ENCODE data around the gene RAB31.
"Not testable (repeated sequence)": the region's sequence is repeated elsewhere in the genome, so short reads cannot be mapped to it uniquely, and the experiment has no call there.

The RAB31 gene, protein sequence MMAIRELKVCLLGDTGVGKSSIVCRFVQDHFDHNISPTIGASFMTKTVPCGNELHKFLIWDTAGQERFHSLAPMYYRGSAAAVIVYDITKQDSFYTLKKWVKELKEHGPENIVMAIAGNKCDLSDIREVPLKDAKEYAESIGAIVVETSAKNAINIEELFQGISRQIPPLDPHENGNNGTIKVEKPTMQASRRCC

DNA sequence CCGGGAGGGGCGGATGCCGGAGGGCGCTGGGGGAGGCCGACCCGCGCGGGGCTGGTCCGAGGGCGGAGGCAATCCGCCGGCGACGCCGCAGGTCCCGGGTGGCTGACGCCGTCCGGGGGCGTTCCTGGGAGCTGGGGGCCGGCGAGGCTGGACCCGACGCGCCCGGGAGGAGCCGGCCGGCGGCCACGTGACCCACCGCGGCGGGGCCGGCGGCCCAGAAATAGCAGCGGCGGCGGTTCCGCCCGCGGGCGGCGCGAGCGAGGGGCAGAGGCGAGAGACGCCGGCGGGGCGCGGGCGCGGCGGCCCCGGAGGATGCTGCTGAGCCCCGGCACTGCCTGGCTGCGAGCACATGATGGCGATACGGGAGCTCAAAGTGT is at the start of gene RAB31:
RAB31 (plus strand) TSS at position 245 of the 377 bp plus-strand sequence; CDS start at position 350, 105 bp downstream.
- no peak for DNase-seq

DNA sequence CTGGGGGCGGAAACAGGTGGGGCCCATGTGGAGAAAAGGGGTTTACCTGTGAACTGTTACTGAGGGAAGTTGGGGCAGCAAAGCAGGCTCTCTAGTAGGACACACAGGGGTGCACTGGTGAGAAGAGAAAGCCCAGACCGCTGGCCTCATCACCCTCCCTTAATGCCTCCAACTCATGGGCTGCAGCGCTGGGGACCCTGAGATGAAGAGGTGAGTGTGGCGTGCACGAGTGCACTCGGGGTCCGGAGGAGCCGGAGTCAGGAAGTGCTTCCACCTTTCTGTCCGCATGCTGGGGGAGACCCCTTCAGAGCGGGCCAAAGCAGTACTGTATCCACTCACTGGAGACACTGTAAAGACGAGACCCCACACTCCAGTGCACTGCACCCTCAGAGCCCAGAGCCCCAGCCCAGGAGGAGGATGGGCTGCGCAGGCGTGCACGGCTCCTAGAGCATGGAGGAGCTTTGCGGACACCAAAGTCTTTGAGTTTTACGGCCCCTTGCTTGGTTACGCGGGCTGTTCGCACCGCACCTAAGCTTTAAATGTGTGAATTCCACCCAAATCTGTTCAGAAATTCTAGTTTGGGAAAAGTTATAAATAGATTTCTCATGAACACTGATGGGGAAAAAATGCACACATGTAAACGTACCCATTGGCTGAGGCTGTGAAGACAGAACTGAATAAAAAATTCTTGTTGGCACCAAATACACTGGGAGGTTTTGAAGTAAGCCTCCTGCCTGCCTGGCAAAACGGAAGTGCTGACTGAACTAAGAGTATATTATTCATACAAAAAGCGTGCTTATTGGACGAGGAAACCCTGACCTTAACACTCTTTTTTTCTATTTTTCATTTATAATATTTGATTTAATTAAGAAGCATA is 48.4 kb upstream of the RAB31 start:
- DNase-seq, result no peak

DNA sequence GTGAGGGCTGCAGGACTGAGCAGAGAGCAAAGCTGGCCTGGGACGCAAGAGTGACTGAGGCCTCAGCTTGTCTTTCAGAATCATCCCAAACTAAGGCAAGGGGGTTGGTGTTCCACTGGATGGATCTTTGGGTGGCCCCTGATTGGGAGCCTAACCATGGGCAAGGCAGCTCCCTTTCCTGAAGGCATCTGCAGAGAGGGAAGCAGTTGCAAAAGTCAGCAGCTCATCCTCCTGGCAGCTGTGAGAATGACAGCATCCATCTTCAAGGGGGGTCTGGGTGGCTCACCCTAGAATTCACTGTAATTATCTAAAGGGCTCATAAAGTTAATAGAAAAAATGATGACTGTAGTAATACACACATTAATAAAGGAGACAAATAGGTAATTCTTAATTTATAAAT is 46.5 kb upstream of the RAB31 start:
- DNase-seq, result peak; percentile 3

DNA sequence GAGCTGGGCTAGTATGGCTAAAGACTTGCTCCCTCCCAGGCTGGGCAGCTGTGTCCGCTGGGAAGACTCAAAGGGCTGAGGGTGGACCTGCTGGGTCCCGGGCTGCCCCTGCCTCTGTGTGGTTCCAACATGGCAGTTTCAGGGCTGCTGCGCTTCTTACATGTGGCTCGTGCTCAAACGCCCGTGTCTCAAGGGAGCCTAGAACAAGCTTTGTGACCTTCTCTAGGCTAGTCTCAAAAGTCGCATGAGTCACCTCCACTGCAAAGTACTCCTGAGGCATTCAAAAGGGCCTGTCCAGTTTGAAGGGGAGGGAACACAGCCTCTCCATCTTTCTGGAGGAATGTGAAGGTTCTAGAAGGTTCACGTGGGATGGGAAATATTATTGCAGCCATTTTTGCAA is 44.7 kb upstream of the RAB31 start:
- DNase-seq, result no peak

DNA sequence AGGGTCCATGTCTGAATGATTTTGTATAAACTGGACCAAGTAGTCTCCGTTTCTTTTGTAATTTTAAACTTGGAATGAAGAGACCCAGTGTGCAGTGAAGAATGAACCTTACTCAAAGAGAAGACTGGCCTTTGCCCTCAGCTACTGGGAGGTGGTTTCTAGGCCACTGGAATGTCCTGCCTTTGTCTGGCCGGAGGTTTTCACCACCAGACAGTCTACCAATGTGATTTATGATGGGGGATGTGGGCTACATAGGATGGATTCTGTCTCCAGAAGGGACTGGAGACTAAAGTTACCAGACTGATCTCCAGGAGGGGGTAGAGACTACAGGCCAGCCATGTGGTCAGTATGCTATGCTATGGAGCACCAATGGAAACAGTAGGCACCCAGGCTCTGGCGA is 42.8 kb upstream of the RAB31 start:
- DNase-seq, result no peak

DNA sequence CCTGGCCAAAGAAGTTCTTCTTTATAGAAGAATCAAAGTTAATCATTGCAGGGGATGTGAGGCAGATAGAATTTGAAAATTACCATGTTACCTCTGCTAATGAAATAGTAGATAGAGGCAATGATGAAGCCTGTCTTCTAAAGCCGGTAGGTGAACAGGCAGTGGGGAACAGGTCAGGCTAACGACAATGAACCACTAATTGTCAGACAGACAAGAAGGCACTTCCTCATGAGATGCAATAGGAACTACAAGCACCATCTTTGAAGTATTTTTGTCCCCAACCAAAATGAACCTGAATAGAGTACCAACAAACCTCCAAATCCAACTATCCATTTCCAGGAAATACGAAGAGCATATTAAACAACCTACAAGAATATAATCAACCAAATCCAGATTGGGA is 41.6 kb upstream of the RAB31 start:
- DNase-seq, result no peak

DNA sequence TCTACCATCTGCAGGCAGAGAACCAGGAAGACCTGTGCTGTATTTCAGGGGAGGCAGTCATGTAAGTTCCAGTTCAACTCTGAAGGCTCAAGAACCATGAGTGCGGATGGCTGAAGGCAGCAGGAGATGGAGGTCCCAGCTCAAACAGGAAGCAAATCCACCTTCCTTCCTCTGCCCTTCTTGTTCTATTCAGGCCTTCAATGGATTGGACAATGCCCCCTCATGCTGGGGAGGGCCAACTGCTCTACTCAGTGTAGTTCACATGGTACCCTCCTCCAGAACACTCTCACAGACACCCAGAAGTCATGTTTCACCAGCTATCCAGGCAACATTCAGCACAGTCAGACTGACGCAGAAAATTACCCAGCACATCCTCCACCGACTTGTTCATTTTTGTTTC is 39.1 kb upstream of the RAB31 start:
- DNase-seq, result no peak

DNA sequence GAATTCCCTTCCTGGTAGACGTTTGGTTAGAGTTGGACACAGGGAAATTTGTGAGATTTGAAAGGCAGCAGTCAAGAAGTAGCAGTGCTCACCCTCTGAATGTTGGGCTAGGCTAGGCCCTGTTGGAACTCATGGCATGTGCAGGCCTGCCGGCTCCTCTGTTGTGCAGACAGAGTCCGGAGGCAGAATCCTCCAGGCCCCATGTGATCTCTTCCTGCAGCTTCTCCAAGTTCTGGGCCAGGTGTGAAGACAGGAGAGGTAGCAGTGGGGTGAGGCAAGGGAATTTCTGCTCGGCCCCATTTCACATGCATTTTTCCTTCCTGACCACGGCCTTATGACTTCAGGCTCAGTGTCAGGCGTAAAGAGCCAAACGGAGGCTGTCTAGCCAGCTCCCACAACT is 36.9 kb upstream of the RAB31 start:
- DNase-seq, result no peak

DNA sequence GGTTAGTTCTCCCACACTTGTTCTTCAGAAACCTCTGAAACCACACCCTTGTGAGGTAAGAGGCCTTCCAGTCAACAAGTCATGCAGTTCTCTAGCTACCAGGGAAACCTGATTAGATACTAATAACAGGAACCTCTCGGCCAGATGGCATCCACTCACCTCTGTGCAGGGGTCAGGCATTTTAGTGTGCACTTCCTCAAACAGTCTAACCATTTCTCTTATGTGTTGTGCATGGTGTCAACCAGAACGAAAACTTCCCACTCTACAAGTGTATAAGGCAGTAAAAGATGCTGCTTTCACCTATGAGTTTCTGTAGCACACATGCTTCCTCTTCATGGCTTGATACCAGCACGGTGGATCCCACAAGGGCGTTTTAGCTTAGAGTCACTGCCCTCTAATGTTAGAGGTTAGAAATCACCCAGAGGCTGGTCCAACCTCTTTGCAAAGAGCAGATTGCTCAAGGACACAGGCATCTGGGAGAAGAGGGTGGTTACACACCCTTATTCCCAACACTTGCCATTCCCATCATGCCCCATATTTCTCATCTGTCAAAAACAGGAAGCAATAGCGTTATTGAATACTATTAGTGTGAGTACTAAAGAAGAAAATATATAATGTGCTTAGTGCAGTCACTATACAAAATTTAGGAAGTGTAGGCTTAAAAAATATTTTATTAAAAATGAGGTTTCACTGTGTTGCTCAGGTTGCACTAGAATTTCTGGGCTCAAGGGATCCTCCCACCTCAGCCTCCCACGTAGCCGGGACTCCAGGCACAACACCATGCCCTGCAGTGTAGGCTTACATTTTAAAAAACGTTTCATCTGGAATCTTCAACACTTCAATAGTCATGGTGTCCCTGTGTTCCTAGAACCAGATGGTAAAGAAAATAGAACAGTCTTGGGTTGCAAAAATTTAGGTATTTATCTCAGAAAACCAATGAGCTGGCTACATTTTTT is 34.5 kb upstream of the RAB31 start:
- DNase-seq, result peak; percentile 52

DNA sequence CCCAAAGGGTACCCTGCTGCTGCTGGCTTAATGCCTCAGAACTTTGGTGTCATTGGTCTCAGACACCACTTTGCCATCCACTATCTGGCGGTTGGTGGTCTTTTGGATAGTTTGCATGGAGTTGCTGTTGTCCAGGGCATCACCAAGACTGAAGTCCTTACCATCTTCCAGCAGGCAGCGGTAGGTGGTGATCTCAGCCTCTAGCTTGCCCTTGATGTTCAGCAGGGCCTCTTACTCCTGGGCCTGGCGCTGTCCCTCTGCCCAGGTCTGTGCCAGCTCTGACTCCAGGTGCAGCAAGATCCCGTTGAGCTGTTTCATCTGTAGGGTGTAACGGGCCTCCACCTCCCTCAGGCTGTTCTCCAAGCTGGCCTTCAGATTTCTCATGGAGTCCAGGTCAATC is 29.9 kb upstream of the RAB31 start:
- DNase-seq, result not testable (repeated sequence)

DNA sequence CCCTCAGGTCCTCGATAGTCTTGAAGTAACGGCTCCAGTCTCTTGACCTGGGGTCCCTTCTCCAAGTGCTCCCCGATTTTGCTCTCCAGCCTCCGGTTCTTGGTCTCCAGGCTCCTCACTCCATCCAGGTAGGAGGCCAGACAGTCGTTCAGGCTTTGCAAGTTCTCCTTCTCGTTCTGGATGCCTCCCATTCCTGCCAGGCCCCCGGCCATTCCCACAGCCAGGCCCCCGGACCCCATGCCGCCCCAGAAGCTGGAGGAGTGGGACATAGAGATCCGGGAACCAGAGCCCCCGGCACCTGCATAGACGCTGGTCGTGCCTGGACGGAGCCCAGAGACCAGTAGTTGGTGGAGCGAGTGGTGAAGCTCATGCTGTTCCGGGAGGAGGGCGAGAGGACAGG is 29.0 kb upstream of the RAB31 start:
- no peak for DNase-seq

DNA sequence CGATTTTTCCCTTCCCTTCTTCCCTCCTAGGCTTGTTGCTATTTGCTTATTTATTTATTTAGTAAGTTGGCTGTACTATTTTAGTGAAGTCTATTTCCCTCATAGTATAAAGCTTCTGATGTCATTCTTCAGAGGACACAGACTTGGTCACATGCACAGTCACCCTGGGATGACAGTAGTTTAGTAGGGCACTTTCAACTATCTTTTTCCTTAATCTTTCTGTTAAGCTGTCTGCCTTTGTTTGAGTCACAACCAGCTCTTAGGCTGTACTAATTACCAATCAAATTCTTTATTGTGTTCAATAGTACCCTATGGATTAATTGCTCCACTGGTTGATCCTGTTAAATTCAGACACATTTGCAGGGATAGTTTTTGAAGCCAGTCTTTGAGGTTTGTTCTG is 26.9 kb upstream of the RAB31 start:
- no peak for DNase-seq

DNA sequence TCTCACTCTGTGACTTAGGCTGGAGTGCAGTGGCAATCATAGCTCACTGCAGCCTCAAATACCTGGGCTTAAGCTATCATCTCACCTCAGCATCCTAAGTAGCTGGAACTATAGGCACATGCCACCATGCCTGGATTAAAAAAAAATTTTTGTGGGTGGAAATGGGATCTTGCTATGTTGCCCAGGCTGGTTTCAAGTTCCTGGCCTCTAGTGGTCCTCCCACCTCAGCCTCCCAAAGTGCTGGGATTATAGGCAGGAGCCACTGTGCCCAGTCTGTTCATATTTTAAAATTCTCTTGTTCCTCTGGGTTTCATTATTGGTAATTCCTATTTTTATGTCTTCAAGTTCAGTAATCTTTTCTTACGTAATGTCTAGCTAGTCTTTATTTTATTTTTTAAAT is 25.5 kb upstream of the RAB31 start:
- DNase-seq, result no peak

DNA sequence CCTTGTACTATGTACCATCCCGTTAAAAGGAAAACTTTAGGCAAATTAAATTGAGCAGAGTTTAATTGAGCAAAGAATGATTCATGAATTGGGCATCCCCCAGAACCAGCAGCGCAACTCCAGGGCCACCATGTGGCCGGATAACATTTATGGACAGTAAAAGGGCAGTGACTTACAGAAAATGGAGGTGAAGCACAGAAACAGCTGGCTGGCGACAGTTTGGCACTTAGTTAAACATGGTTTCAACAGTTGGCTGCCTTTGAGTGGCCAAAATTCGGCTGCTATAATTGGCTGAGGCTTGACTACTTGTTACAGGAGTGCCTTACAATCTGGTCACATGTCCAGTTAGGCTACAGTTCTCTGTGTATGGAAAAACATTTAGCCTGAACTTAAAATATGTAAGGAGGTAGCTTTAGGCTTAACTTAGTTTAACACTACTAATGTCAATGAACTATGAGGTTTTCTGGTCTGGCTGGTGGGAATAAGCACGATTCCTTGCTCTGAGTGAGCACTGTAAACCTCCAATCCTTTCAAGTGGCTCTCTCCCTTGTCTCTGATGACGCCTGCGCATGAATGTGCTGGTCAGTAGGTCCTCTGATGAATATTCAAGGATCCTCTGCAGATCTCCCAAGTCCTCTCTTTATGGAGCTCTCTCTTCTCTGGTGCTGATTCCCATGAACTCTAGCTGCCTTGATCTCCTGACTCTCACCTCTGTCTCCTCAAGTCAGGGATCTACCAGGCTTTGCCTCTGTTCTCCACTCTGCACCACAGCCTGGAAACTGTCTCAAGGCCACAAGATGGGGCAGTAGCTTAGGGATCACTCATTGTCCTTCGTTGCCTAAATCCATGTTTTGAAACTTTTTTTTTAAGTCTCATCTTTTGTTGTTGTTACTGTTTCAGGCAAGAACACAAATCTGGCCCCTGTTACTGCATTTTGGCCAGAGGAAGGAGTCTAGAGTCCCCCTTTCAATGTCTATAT is 24.4 kb upstream of the RAB31 start:
- no peak for DNase-seq

DNA sequence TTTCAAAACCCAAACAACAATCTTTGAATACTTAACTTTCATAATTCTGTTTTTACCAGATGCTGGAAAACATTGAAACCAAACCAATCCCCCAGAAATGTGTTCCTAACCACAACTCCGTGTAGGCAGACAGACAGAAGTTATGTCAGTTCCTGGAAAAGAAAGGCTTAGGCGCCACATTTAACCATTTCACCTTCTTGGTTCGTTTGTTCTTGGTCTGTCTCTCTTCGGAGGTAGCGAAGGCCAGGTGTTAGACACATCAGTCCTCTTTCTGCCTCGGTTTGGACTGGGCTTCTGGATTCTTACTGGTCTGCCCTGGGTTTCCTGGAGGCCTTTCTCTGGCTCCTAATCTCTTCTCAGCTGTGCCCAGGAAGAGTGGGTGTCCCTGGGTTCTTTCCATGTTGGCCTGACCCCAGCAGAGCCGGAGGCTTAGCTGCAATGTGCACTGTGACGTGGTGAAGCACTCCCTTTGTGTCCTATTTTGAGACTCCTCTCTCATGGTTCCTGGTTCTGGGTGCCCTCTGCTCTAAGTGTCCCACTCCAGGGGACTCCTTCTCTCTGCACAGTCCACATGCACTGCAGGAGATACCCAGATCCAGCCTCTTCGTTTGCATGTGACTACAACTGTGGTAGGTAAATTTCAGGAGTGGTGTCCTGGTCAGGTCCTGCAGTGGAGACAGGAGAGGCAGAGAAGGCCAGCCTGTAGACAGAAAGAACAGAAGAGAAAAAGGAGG is 23.1 kb upstream of the RAB31 start:
- DNase-seq, result no peak

DNA sequence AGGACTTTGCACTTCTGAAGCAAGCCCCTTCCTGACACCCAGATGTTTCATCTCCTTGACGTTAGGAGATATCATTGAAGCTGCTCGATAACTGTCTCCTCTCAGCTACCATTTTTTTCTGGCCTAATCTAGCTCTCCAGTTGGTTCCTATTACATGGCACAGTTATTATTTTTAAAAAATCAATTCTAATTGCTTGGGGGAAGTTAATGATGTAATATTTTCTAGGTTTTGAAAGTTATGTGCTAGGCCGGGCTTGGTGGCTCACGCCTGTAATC is 22.5 kb upstream of the RAB31 start:
- no peak for DNase-seq

DNA sequence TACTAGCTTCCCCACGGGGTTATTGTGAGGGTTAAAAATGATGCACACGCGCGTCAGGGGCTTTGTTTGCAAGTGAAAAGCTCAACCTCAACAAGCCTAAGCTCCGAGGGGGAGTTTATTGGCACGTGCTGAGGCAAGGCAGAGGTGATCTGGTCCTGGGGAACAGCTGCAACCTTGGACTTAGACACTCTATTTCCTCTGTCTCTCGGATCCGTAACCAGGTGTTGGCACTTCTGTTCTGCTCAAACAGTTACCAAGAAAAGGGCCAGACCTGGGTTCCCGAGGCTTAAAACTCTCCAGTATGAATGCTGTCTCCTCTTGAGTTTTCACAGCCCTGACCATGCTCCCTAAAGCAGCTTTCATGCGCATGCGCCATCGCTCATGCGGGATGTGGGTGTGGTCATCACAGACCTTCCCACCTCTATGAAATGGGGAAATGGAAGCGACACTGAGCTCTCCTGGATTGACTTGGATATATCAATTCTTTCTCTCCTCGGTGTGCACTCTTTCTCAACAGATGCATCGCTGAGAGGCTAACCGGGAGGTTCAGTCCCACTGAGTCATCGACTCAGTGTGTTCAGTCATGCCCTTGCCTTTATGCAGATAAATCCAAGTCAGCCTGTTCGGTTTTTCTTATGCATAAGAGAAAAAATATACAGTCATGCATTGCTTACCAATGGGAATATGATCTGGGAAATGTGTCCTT is 19.9 kb upstream of the RAB31 start:
- DNase-seq, result no peak

DNA sequence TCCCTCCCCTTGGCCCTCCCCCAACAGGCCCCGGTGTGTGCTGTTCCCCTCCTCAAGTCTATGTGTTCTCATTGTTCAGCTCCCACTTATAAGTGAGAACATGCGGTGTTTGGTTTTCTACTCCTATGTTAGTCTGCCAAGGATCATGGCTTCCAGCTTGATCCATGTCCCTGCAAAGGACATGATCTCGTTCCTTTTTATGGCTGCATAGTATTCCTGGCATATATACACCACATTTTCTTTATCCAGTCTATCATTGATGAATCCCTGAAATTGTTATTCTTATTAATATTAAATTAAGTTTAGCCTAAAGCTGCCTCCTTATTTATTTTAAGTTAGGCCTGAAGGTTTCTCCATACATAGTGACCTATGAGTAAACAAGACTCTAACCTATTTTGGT is 18.8 kb upstream of the RAB31 start:
- no peak for DNase-seq

DNA sequence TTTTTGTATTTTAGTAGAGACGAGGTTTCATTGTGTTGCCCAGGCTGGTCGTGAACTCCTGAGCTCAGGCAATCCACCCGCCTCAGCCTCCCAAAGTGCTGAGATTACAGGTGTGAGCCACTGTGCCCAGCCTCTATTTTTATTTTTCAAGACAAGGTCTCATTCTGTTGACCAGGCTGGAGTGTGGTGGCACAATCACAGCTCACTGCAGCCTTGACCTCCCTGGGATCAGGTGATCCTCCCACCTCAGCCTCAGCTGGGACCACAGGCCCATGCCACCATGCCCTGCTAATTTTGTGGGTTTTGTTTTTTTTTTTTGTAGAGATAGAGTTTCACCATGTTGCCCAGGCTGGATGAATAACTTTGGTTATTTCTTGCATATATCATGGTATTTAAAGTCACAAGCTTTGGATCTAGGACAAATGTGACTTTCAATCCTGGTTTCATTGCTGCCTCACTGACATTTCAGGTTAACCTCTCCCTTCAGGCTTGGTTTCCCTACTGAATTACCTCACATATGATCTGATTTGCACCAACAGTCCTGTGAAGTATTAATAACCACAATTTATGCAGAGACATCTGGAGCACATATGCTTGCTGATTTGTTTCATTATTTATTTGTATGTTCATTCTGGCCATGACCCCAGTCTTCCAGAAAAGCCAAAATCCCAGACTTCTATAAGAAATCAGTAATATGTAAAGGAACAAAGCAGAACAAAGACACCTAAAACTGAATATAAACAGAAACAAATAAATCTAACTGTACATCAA is 17.5 kb upstream of the RAB31 start:
- no peak for DNase-seq

DNA sequence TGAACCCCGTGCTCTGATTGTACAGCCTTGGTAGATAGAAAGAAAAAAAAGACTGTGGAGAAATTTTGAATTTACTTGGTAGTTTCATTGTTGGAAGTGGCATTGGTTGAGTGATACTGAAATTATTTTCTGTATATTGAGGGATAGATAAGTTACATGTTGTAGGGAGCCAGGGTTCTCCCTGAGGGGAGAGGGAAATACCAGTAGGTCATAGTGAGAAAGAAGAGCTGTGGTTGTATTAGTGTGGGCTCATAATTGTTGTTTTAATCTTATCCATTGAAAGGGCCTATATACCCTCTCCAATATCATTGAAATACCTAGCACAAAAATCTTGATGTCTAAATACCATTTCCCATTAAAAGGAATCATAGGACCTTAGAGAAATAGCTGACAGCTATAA is 16.9 kb upstream of the RAB31 start:
- DNase-seq, result no peak
